PFSK-1 (cell line): ENCODE results near the gene SURF2.

Source experiments
- POLR2AphosphoS5 ChIP-seq: IDR thresholded peaks from 2 replicates; pipeline ENCODE4 v1.6.1; 2012; ENCODE audit warnings: low read depth, mild to moderate bottlenecking, control low read depth, low read length, moderate library complexity
- TAF1 ChIP-seq: IDR thresholded peaks from 2 replicates; pipeline ENCODE4 v1.6.1; 2012; ENCODE audit warnings: low read length, control low read depth, borderline replicate concordance; ENCODE audit not compliant: insufficient read depth
- TF ChIP-seq, protein P1 (sequence below), 2 experiments: IDR thresholded peaks; 2 replicates each; pipeline versions ENCODE4 v1.6.1 to v1.8.0; 2011 to 2012; ENCODE audit warnings: low read depth in 2 of 2, low read length in 2 of 2, control low read depth in 1 of 2, inconsistent platforms in 1 of 2, mild to moderate bottlenecking in 1 of 2, moderate library complexity in 1 of 2; ENCODE audit not compliant: insufficient read depth in 1 of 2

DNA sequence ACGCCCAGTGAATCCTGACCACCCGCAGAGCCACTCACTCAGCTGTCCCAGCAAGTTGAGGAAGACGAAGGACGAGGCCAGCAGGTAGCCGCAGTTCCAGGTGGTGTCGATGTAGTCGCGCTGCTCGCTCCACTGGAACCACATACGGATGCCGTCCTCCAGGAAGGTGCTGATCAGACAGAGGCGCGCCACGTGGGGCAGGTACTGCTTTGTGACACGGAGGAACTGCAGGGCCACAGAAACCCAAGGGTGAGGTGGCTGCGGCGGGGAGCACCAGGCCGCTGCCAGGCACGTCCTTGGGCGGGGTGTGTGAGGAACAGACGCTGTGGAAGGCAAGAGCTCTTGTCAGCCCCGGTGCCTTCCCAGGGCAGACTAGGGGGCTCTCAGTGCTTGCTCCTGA, 10.9 kb downstream of the SURF2 start:
- TF ChIP-seq POLR2AphosphoS5, result no peak
- TF ChIP-seq, protein P1, sequence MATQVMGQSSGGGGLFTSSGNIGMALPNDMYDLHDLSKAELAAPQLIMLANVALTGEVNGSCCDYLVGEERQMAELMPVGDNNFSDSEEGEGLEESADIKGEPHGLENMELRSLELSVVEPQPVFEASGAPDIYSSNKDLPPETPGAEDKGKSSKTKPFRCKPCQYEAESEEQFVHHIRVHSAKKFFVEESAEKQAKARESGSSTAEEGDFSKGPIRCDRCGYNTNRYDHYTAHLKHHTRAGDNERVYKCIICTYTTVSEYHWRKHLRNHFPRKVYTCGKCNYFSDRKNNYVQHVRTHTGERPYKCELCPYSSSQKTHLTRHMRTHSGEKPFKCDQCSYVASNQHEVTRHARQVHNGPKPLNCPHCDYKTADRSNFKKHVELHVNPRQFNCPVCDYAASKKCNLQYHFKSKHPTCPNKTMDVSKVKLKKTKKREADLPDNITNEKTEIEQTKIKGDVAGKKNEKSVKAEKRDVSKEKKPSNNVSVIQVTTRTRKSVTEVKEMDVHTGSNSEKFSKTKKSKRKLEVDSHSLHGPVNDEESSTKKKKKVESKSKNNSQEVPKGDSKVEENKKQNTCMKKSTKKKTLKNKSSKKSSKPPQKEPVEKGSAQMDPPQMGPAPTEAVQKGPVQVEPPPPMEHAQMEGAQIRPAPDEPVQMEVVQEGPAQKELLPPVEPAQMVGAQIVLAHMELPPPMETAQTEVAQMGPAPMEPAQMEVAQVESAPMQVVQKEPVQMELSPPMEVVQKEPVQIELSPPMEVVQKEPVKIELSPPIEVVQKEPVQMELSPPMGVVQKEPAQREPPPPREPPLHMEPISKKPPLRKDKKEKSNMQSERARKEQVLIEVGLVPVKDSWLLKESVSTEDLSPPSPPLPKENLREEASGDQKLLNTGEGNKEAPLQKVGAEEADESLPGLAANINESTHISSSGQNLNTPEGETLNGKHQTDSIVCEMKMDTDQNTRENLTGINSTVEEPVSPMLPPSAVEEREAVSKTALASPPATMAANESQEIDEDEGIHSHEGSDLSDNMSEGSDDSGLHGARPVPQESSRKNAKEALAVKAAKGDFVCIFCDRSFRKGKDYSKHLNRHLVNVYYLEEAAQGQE (IDR thresholded peaks at IDR 0.05; ENCODE audit: insufficient read depth in 1 of 2, low read depth in 2 of 2, low read length in 2 of 2), result no peak
- no peak for TF ChIP-seq TAF1
